HG03565 (cell line): ENCODE results near the gene NTM.
"Not testable (repeated sequence)": the region's sequence is repeated elsewhere in the genome, so short reads cannot be mapped to it uniquely, and the experiment has no call there.

ENCODE experiments used
- ATAC-seq: cut with Tn5 transposase; IDR thresholded peaks from one replicate; pipeline ENCODE4 v1.9.1; 2021; ENCODE audit warnings: mild to moderate bottlenecking, moderate library complexity; ENCODE audit not compliant: unreplicated experiment

NTM gene

DNA sequence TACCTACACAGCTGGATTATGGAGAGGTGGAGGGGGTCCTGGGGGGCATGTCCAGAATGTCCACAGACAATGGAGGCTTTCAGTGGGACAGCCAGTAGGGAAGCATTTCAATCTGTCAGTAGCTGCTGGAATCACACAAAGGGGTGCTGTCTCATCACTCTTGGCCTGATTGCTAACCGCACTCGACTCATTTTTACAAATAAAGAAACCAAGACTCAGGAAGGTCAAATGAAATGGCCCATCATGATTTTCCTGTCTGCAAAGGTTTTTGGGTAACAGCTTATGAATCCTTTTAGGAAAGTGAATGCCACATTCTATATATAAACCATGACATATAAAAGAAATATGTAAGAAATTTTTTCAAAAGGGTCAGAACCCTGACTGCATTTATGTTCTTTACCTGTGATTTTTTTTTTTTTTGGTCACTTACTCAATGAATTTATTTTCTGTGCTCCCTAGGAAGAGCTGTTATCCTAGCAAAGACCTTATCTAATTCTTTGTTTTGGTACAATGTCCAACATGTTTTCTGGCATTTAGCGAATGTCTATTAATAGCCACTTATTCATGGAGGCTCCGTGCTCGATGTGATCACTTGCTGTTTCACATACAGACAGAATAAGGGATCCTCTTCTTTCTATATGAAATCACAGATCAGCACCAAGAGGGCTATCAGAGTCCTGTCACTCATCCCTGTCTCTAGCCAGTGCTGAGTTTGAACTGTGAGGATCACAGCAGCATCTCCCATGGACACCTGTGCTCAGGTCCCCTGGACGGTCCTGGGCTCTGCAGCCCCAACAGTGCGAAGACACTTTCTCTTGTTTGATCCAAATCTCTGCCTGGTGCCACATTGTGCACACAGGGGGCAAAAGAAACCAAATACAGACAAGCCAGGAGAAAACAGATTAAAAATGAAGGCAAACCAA lies 979.7 kb downstream of the NTM start:
- ATAC-seq: no peak

DNA sequence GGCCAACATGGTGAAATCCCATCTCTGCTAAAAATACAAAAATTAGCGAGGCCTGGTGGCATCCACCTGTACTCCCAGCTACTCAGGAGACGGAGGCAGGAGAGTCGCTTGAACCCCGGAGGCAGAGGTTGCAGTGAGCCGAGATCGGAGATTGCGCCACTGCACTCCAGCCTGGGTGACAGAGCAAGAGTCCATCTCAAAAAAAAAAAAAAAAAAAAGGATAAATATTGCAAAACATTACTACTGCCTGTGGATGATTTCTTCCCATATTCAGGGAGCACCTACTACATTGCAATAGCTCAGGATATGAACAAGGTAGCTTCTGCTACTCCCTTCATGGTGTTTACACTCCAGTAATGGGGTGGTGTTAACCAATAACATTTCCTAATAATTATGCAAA lies 980.6 kb downstream of the NTM start:
- no peak for ATAC-seq

DNA sequence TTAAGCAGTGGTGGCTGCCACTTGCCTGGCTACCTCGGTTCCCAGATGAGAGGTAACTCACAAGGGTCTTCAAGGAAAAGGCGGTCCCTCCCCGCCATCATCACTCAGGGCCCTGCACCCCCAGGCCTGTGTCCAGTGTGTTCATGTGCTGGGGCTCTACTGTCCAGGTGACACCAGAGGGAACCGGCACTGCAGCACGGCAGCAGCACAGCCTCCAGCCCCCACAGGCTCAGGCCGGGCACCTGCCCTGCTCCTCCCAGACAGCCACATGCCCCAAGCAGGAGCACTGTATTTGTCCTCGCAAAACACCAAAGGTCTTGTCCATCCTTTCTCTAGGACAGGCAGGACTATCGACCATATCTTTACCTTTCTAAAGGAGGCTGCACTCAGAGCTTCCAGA lies 982.1 kb downstream of the NTM start:
- ATAC-seq: no peak

DNA sequence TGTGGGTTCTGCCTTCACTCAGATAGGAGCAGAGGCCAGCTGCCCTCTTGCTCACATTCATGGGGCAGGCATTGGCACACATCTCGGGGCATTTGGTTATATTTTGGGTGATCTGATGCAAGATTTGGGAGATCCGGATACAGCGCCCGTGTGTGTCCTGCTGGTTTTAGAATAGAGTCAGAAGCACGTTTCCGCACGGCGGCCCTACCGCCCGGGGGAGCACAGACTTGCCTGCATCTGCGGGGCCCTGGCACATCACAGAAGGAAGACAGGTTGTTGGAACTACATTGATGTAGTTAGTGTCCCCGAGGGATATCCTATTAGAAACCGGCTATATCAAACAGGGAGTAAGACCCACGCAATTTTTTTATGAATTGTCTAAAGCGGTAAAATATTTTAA lies 982.8 kb downstream of the NTM start:
- ATAC-seq: no peak

DNA sequence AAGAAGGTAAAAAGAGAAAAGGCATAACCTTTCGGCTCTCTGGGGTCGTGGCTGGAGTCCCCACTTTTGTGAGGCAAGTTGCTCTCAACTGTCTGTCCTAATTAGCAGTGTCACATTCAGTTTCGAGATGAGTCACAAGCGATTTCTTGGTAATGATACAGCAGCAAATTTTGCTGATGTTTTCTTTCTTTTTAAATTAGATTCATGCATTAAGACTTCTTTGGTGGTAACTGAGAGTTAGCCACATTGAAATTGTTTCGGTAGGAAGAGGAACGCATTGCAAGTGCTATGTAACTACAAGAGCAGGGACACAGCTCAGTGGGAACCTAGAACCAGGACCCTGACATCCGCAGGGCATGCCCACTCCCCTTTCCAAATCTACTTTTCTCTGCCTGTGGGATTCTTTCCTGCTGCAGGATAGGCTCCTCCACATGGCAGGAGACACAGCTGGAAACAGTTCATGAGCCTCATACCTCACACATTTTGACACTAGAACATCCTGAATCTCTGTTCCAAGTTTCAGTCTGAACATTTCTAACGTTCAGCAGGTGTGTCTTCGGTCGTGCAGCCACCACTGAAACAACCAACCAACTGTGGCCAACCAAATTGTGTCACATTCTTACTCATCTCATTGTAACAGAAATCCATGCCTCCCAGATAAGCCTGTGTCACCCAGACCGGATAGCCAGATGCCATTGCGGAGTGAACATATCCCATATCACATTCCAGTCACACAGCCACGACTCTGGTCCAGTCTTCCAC lies 987.6 kb downstream of the NTM start:
- ATAC-seq: peak; percentile 69

DNA sequence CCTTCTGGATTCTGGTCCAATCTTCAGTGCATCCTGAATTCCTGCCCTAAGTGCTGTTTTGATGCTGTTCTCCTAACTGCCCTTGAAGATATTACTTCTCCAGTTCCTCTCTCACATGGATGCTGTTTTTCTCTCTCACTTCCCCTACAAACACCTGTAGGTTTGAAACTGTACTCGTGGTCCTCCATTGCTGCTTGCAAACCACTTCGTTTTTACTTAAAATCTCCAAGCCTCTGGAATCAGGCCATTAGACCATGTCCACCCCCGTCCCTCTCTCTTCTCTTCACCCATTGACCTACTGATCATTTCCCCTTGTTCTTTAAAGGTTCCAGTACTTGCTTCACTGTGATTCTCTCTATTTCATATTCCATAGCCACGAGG lies 988.1 kb downstream of the NTM start:
- peak; percentile 24 for ATAC-seq

DNA sequence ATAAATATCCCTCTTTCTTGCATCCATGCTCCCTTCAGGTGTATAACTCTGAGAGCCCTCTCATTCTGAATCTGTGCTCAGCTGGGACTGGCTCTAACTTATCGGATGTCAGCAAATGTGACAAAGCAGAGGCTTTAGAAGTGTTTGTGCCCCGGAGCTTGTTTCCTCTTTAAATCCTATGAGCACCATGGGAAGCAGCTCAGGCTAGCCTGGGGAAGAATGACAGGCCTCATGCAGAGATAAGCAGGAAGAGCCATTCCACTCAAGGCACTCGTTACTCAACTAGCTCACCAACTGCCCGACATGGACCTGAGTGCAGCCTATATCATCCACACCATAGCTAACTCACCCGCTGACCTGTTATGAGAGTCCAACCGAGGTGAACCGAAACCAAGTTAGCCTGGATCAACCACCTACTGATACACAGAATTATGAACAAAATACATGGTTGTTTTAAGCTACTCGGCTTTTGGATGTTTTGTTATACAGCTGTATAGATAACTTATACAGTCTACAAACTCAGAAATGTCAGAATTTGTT lies 990.7 kb downstream of the NTM start:
- no peak for ATAC-seq

DNA sequence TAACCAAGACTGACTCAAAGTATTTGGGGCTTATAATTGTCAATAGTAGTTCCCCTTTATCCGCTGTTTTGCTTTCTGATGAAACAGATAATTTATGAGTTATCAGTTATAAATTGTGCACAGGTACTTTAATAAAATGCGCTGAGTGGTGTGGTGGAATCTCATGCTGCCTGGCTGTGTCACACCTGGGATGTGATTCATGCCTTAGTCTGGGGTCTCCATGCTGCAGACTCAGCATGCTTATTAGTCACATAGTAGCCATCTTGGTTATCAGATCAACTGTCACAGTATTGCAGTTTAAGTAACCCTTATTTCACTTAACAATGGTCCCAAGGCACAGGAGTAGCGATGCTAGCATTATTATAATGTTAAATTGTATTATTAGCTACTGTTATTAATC lies 995.2 kb downstream of the NTM start:
- no peak for ATAC-seq

DNA sequence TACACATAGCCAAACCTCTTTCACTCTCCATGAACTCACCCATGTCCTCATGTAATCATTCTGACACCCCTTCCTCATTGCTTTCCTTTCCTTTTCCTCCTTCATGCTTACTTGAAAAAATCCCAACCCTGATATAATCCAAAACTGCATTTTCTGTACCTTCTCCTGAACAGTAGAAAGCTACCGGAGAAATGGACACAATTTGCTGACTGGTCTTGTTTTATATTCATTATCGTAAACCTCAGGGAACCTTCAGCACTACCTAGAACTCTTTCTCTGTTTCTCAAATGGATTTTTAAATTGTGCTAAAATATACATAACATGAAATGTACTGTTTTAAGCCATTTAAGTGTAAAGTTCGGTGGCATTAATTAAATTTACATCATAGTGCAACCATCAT lies 996.9 kb downstream of the NTM start:
- no peak for ATAC-seq

DNA sequence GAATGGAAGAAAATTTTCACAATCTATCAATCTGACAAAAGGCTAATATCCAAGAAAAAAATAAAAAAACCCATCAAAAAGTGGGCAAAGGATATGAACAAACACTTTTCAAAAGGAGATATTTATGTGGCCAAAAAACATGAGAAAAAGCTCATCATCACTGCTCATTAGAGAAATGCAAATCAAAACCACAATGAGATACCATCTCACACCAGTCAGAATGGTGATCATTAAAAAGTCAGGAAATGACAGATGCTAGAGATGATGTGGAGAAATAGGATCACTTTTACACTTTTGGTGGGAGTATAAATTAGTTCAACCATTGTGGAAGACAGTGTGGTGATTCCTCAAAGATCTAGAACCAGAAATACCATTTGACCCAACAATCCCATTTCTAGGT lies 999.7 kb downstream of the NTM start:
- not testable (repeated sequence) for ATAC-seq

DNA sequence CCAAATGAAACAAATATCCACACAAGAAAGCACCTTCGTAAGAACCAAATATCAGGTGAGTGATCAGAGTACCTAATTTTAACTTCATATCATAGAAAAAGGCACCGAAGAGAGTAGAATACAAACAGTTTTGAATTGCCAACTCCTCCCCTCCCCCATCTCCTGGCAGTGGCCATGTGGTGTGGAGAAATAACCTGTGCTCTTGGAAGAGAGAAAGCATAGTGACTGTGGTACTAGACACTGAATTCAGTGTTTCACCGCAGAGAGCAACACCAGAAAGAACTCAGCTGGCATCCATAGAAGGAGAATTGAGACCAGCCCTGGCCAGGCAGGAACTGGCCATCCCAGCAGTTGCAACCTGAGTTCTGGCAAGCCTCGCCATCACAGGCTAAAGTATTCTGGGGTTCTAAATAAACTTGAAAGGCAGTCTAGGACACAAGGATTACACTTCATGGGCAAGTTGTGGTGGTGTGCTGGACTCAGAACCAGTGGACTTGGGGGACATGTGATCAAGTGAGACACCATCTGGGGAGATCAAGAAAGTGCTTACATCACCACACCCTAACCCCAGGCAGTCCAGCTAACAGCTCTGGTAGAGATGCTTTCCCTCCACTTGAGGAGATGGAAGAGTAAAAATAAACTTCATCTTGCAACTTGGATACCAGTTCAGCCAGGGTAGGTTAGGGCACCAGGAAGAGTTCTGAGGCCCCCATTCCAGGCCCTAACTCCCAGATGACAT lies 1003.2 kb downstream of the NTM start:
- ATAC-seq: no peak

DNA sequence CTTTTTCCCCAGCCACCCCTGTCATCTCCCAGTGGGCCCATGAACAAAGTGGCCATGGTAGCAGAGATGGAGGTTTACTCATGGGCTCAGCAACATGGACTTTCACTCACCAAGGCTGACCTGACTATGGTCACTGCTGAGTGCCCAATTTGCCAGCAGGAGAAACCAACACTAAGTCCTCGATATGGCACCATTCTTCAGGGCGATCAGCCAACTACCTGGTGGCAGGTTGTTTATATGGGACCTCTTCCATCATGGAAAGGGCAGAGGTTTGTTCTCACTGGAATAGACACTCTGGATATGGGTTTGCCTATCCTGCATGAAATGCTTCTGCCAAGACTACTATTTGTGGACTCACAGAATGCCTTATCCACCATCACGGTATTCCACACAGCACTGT lies 1009.1 kb downstream of the NTM start:
- no peak for ATAC-seq
